COLO668 (cell line): Measurements from ENCODE around the gene SLC23A3.

ENCODE experiments used
- DNase-seq: peaks from one replicate; lab custom pipeline; 2025; ENCODE audit not compliant: unreplicated experiment; lab: John Stamatoyannopoulos, UW

Gene SLC23A3, protein sequence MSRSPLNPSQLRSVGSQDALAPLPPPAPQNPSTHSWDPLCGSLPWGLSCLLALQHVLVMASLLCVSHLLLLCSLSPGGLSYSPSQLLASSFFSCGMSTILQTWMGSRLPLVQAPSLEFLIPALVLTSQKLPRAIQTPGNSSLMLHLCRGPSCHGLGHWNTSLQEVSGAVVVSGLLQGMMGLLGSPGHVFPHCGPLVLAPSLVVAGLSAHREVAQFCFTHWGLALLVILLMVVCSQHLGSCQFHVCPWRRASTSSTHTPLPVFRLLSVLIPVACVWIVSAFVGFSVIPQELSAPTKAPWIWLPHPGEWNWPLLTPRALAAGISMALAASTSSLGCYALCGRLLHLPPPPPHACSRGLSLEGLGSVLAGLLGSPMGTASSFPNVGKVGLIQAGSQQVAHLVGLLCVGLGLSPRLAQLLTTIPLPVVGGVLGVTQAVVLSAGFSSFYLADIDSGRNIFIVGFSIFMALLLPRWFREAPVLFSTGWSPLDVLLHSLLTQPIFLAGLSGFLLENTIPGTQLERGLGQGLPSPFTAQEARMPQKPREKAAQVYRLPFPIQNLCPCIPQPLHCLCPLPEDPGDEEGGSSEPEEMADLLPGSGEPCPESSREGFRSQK

GRCh38 chr2:219169930-219170654 is at the start of gene SLC23A3:
Gene SLC23A3 (minus strand): TSS chr2:219170029. CDS start chr2:219169984, 45 bp downstream.
- DNase-seq, result no peak

DNA sequence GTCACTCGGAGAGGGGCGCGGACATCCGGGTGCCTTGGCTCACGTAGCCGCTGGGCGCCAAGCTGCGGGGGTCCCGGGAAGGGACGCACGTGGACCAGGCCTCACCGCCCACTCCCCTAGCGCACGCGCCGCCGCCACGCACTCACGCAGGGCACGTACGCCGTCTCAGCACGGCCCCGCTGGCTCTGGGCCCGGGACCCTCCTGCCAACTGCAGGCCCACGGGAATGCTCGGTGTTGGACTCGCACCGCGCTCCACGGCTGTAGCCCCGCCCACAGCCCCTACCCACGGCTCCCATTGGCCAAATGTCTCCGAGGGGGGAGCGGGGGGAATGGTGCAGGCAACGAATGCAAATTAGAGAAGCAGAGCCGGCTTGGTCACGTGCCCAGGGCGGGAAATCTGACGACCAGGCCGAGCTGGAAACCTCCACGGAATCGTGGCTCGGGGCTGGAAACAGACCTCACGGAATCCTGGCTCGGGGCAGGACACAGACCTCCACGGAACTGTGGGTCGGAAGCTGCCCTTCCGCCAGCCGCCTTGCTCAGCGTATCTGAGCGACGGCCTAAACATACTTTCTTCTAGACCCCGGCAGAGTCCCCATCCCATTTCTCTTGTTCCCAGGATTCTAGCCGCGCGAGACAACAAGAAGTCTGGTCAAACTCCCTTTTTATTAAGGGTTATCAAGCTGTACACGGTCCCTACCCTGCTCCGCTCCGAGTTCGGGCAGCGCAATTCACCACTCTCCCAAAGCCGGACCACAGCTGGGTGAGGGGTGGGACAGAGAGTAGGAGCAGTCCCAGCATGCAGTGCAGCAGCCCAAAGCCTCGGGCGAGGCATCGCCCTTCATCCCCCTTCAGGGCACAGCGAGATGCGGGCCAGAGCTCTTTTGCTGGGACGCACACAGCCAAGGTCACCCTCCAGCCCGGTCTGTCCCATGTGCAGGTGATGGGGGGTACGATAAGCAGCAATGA is 49.2 kb upstream of the SLC23A3 start, which contains the start of gene ABCB6:
Gene ABCB6 (minus strand): TSS at position 227 of the 970 bp plus-strand sequence. CDS start 285 bp downstream, outside the sequence.
- DNase-seq, result peak; percentile 94

DNA sequence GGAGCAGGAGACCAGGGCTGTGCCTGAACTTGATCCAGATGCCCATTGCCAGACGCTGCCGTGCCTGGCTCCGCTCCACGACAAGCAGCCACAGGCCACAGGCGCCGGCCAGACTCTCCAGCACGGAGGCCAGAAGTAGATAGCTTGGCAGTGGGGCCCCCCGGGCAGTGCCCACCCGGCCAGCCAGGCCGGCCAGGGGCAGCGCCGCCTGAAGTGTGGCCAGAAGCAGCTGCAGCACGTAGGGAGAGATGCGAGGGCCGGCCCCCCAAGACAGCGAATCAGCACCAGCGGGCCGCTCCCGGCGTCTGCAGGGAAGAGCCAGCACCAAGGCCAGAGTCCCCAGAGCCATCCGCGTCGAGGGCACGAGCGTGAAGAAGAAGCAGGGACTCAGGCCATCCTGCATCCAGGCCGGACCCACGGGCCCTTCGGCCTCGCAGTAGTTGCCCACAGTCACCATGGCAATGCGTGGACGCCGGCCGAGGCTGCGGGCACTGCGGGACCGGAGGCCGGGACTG is 48.4 kb upstream of the SLC23A3 start:
- DNase-seq, result peak; percentile 74

GRCh38 chr2:219216535-219216915 is 46.7 kb upstream of the SLC23A3 start:
- no peak for DNase-seq

- DNase-seq, result no peak
Observed at GRCh38 chr2:219215871-219216534, 46.2 kb upstream of the SLC23A3 start.

- no peak for DNase-seq
Observed at GRCh38 chr2:219214786-219215185, 45.0 kb upstream of the SLC23A3 start.

GRCh38 chr2:219214141-219214540 is 44.3 kb upstream of the SLC23A3 start:
- no peak for DNase-seq

DNA sequence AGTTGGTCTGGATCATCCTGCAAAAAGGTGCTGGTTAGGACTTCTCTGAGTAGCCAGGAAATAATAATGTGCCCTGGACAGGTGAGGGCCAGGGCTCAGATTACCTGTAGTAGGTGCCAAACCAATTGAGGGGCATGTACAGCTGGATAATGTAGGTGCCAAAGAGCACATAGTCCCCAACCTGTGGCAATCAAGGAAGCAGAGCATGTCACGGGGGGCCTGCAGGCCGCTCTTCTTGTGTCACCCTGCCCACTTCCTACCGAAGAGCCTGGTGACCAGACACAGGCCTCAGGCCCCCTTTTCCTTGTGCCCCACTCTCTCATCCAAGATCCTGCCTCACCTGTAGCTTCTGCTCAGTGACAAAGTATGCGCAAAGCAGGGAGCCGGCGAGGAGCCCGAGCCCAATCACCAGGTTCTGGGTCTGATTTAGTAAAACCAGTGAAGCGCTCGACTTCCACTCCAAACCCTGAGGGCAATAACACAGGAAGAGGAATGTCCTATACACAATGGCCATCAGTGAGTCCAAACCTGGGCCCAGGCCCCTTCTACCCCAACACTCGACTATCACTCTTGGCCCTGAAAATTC is 43.8 kb upstream of the SLC23A3 start:
- no peak for DNase-seq

- no peak for DNase-seq
Observed at GRCh38 chr2:219213026-219213415, 43.2 kb upstream of the SLC23A3 start.

GRCh38 chr2:219210886-219211362 is 41.1 kb upstream of the SLC23A3 start:
- DNase-seq, result no peak

GRCh38 chr2:219210196-219210885 is 40.5 kb upstream of the SLC23A3 start:
- no peak for DNase-seq

DNA sequence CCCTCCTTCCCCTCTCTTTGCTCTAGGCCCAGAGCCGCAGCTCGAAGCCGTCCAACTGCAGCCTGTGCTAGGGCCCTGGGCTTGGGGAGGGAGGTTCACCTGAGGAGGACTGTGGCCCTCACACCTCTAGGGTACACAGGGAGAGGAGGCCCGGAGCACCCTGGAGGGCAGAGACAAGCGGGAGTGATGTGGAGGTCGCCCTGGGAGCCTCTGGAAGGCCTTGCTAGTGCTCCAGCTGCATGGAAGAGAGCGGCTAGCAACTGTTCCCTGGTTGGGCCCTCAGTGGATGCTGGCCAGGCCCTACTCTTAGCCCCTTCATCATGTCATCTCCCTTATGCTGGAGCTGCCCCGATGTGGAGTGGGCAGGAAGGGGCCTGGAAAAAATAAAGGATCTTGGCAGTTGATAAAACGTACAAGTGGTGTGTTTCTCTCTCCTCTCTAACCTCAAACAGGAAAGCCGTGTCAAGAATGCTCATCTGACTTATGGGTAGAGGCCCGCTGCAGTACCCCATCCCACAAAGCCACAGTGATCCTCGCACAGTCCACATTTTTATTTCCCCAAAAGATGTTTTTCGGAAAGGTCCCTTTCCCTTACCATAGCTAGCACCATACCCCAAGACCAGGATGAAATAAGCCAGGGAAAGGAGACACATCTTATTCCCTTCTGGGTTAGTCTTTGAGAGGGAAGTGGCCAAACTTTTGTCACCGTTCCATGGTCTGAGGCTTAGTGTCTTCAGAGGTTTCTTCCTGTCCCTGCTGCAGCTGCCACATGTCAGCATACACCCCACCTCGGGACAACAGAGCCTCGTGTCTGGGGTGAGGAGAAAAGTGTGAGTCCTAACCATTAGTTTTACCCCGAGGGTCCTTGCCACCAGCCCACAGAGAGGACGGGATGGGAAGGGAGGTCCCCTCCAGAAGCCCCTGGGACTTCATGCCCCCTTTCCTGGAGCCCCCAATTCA is 39.7 kb upstream of the SLC23A3 start:
- DNase-seq, result no peak

DNA sequence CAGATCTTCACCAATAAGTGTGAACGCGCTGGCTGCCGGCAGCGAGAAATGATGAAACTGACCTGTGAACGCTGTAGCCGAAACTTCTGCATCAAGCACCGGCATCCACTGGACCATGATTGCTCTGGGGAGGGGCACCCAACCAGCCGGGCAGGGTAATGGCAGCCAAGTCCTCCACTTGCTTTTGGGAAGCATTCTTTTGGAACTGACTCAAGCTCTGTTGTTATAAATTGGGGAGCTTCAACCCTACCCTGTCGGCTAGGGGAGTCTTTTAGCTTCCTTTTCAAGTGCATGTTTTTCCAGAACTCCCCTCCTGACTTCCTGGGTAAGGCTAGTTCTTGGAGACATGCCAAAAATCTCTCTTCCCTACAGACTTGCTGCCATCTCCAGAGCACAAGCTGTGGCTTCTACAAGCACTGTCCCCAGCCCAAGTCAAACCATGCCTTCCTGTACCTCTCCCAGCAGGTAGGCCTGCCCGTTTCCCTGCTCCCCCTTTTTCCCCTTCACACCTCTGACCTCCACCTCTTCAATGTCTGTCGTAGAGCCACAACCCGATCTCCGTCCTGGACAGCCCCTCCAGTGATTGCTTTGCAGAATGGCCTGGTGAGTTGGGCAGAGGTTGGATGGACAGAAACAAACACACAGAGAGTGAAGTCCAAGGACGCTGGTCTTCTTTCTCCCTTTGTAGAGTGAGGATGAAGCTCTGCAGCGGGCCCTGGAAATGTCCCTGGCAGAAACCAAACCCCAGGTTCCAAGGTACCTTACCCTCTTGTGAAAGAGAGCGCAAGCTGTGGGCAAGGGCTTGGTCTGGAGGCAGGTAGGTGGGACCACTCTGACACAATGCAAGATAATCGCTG is 38.3 kb upstream of the SLC23A3 start:
- no peak for DNase-seq

GRCh38 chr2:219207134-219207883 is 37.5 kb upstream of the SLC23A3 start:
- no peak for DNase-seq

- peak; percentile 96 for DNase-seq
Observed at GRCh38 chr2:219206328-219207133, 36.7 kb upstream of the SLC23A3 start, which contains the start of gene ZFAND2B. Gene ZFAND2B (plus strand): TSS chr2:219206782. CDS start chr2:219206988, 206 bp downstream.
